ENCODE measurements around the gene COBL. TPM values are rescaled to one million over a fixed set of nuclear protein-coding genes. Genes with fewer than 3 reads are reported as not detected.

COBL gene
- polyA plus RNA-seq, 1 donor: 30.5 TPM

- Histone ChIP-seq H3K27me3 (ENCODE audit: control insufficient read depth, insufficient read depth, low read length) (no peaks in the 10 kb centered on the region), H3K9me3 (ENCODE audit: control insufficient read depth, low read depth, low read length) (peaks cover 23% of the 10 kb centered on the region), H3K4me1 (ENCODE audit: control insufficient read depth, insufficient read depth, low read length) (no peaks in the 10 kb centered on the region), H3K36me3 (ENCODE audit: control insufficient read depth, insufficient read depth, low read length) (peaks cover 9% of the 10 kb centered on the region), H3K27ac (ENCODE audit: low read length) (no peak overlapping the region), H3K4me3 (ENCODE audit: low read length) (no peak overlapping the region)
- DNase-seq: no peak
- 50% methylated on average over 2 of the region's 3 CpGs for WGBS (ENCODE audit: insufficient coverage, low lambda C conversion rate)
Observed at GRCh38 chr7:51151455-51151854, 165.2 kb downstream of the COBL start.

- Histone ChIP-seq H3K4me1 (ENCODE audit: control insufficient read depth, insufficient read depth, low read length) (no peaks in the 10 kb centered on the region), H3K27me3 (ENCODE audit: control insufficient read depth, insufficient read depth, low read length) (no peaks in the 10 kb centered on the region), H3K9me3 (ENCODE audit: control insufficient read depth, low read depth, low read length) (peaks cover 24% of the 10 kb centered on the region), H3K4me3 (ENCODE audit: low read length) (no peak overlapping the region), H3K36me3 (ENCODE audit: control insufficient read depth, insufficient read depth, low read length) (peaks cover 9% of the 10 kb centered on the region), H3K27ac (ENCODE audit: low read length) (no peak overlapping the region)
- 80% methylated on average over 1 of the region's 3 CpGs for WGBS (ENCODE audit: insufficient coverage, low lambda C conversion rate)
- DNase-seq: no peak
Observed at GRCh38 chr7:51150193-51150592, 166.4 kb downstream of the COBL start.

- no peaks in the 10 kb centered on the region for H3K27me3 ChIP-seq (ENCODE audit: control insufficient read depth, insufficient read depth, low read length)
- H3K4me3 ChIP-seq (ENCODE audit: low read length): no peak overlapping the region
- no peak for DNase-seq
- no peaks in the 10 kb centered on the region for H3K4me1 ChIP-seq (ENCODE audit: control insufficient read depth, insufficient read depth, low read length)
- H3K9me3 ChIP-seq (ENCODE audit: control insufficient read depth, low read depth, low read length): peaks cover 24% of the 10 kb centered on the region
- no peak overlapping the region for H3K27ac ChIP-seq (ENCODE audit: low read length)
- no CpG with 5 or more reads among the region's 6 CpGs for WGBS (ENCODE audit: insufficient coverage, low lambda C conversion rate)
- H3K36me3 ChIP-seq (ENCODE audit: control insufficient read depth, insufficient read depth, low read length): peaks cover 9% of the 10 kb centered on the region
Observed at GRCh38 chr7:51148216-51148615, 168.4 kb downstream of the COBL start.

- peaks cover 9% of the 10 kb centered on the region for H3K36me3 ChIP-seq (ENCODE audit: control insufficient read depth, insufficient read depth, low read length)
- no peak for DNase-seq
- H3K27me3 ChIP-seq (ENCODE audit: control insufficient read depth, insufficient read depth, low read length): no peaks in the 10 kb centered on the region
- no peak overlapping the region for H3K27ac ChIP-seq (ENCODE audit: low read length)
- 100% methylated on average over 1 of the region's 7 CpGs for WGBS (ENCODE audit: insufficient coverage, low lambda C conversion rate)
- no peaks in the 10 kb centered on the region for H3K4me1 ChIP-seq (ENCODE audit: control insufficient read depth, insufficient read depth, low read length)
- no peak overlapping the region for H3K4me3 ChIP-seq (ENCODE audit: low read length)
- H3K9me3 ChIP-seq (ENCODE audit: control insufficient read depth, low read depth, low read length): peaks cover 24% of the 10 kb centered on the region
Observed at GRCh38 chr7:51146816-51147586, 169.6 kb downstream of the COBL start.

GRCh38 chr7:51144178-51144577 lies 172.4 kb downstream of the COBL start:
- H3K4me3 ChIP-seq (ENCODE audit: low read length): no peak overlapping the region
- peaks cover 4% of the 10 kb centered on the region for H3K36me3 ChIP-seq (ENCODE audit: control insufficient read depth, insufficient read depth, low read length)
- H3K27ac ChIP-seq (ENCODE audit: low read length): no peak overlapping the region
- WGBS (ENCODE audit: insufficient coverage, low lambda C conversion rate): no CpG with 5 or more reads among the region's 7 CpGs
- peaks cover 22% of the 10 kb centered on the region for H3K9me3 ChIP-seq (ENCODE audit: control insufficient read depth, low read depth, low read length)
- no peak for DNase-seq
- no peaks in the 10 kb centered on the region for H3K4me1 ChIP-seq (ENCODE audit: control insufficient read depth, insufficient read depth, low read length)
- H3K27me3 ChIP-seq (ENCODE audit: control insufficient read depth, insufficient read depth, low read length): no peaks in the 10 kb centered on the region

GRCh38 chr7:51142741-51143385 lies 173.7 kb downstream of the COBL start:
- DNase-seq: no peak
- Histone ChIP-seq H3K4me3 (ENCODE audit: low read length) (no peak overlapping the region), H3K27me3 (ENCODE audit: control insufficient read depth, insufficient read depth, low read length) (no peaks in the 10 kb centered on the region), H3K9me3 (ENCODE audit: control insufficient read depth, low read depth, low read length) (peaks cover 12% of the 10 kb centered on the region), H3K4me1 (ENCODE audit: control insufficient read depth, insufficient read depth, low read length) (no peaks in the 10 kb centered on the region), H3K27ac (ENCODE audit: low read length) (no peak overlapping the region), H3K36me3 (ENCODE audit: control insufficient read depth, insufficient read depth, low read length) (peaks cover 2% of the 10 kb centered on the region)
- 80% methylated on average over 1 of the region's 6 CpGs for WGBS (ENCODE audit: insufficient coverage, low lambda C conversion rate)

- peaks cover 3% of the 10 kb centered on the region for H3K36me3 ChIP-seq (ENCODE audit: control insufficient read depth, insufficient read depth, low read length)
Observed at GRCh38 chr7:51141451-51142003, 175.1 kb downstream of the COBL start.

GRCh38 chr7:51140199-51141164 lies 176.1 kb downstream of the COBL start:
- 83% methylated on average over 1 of the region's 15 CpGs for WGBS (ENCODE audit: insufficient coverage, low lambda C conversion rate)
- Histone ChIP-seq H3K27ac (ENCODE audit: low read length) (no peak overlapping the region), H3K36me3 (ENCODE audit: control insufficient read depth, insufficient read depth, low read length) (peaks cover 9% of the 10 kb centered on the region), H3K27me3 (ENCODE audit: control insufficient read depth, insufficient read depth, low read length) (no peaks in the 10 kb centered on the region), H3K4me3 (ENCODE audit: low read length) (no peak overlapping the region), H3K4me1 (ENCODE audit: control insufficient read depth, insufficient read depth, low read length) (no peaks in the 10 kb centered on the region), H3K9me3 (ENCODE audit: control insufficient read depth, low read depth, low read length) (no peaks in the 10 kb centered on the region)
- no peak for DNase-seq

More at GRCh38 chr7:51141451-51142003, 175.1 kb downstream of the COBL start:
- WGBS (ENCODE audit: insufficient coverage, low lambda C conversion rate): no CpG with 5 or more reads among the region's 4 CpGs
- DNase-seq: peak in 1 of 2 donors; percentile 23
- H3K4me1 ChIP-seq (ENCODE audit: control insufficient read depth, insufficient read depth, low read length): no peaks in the 10 kb centered on the region
- H3K9me3 ChIP-seq (ENCODE audit: control insufficient read depth, low read depth, low read length): peaks cover 2% of the 10 kb centered on the region
- H3K27ac ChIP-seq (ENCODE audit: low read length): no peak overlapping the region
- H3K4me3 ChIP-seq (ENCODE audit: low read length): no peak overlapping the region
- no peaks in the 10 kb centered on the region for H3K27me3 ChIP-seq (ENCODE audit: control insufficient read depth, insufficient read depth, low read length)

- WGBS (ENCODE audit: insufficient coverage, low lambda C conversion rate): no CpG with 5 or more reads among the region's 1 CpG
- H3K4me3 ChIP-seq (ENCODE audit: low read length): no peak overlapping the region
- no peak for DNase-seq
- H3K9me3 ChIP-seq (ENCODE audit: control insufficient read depth, low read depth, low read length): no peaks in the 10 kb centered on the region
- no peaks in the 10 kb centered on the region for H3K4me1 ChIP-seq (ENCODE audit: control insufficient read depth, insufficient read depth, low read length)
- no peak overlapping the region for H3K27ac ChIP-seq (ENCODE audit: low read length)
- no peaks in the 10 kb centered on the region for H3K27me3 ChIP-seq (ENCODE audit: control insufficient read depth, insufficient read depth, low read length)
- H3K36me3 ChIP-seq (ENCODE audit: control insufficient read depth, insufficient read depth, low read length): peaks cover 14% of the 10 kb centered on the region
Observed at GRCh38 chr7:51139796-51140195, 176.8 kb downstream of the COBL start.

Data from large intestine (tissue), 3 donors.